NCI-H2196 treated with DMSO at 0.1 percent for 48 hours (cell line): ENCODE measurements around the gene TEX50.
"Not testable (repeated sequence)": the region's sequence is repeated elsewhere in the genome, so short reads cannot be mapped to it uniquely, and the experiment has no call there.

Experiments used
- DNase-seq: peaks from one replicate; lab custom pipeline; 2025; ENCODE audit not compliant: unreplicated experiment; lab: John Stamatoyannopoulos, UW

Gene TEX50

GRCh38 chr1:173661763-173662162, 26.6 kb downstream of the TEX50 start:
- no peak for DNase-seq

GRCh38 chr1:173663159-173663558, 28.0 kb downstream of the TEX50 start:
- no peak for DNase-seq

GRCh38 chr1:173666646-173667045, 31.5 kb downstream of the TEX50 start:
- no peak for DNase-seq

- DNase-seq: no peak
Measured at GRCh38 chr1:173669491-173669941, 34.4 kb downstream of the TEX50 start, which contains the start of gene ANKRD45. Gene ANKRD45, minus strand, starts transcription at chr1:173669851. Its CDS starts 10,433 bp downstream, at chr1:173659418.

- DNase-seq: not testable (repeated sequence)
Measured at GRCh38 chr1:173674496-173674895, 39.4 kb downstream of the TEX50 start.

GRCh38 chr1:173680152-173680551, 45.0 kb downstream of the TEX50 start:
- not testable (repeated sequence) for DNase-seq

GRCh38 chr1:173682184-173682583, 47.0 kb downstream of the TEX50 start:
- no peak for DNase-seq

GRCh38 chr1:173683838-173684237, 48.7 kb downstream of the TEX50 start:
- DNase-seq: not testable (repeated sequence)

GRCh38 chr1:173685121-173685520, 50.0 kb downstream of the TEX50 start:
- not testable (repeated sequence) for DNase-seq
